GM12878 (cell line): ENCODE results near the gene ARFGAP2. TPM values are rescaled to one million over a fixed set of nuclear protein-coding genes. Genes with fewer than 3 reads are reported as not detected.

Experiments used
- ATAC-seq: fragments of 200-7000 bp; cut with Tn5 transposase; 3 replicates; pipeline ENCODE4 v1.9.1; 2020; ENCODE audit warnings: mild to moderate bottlenecking, moderate library complexity
- BruUV-seq: library from RNA; stranded (reverse); fragments of 400-500 nt; replicated peaks from 2 replicates; lab custom pipeline; 2021; lab: Mats Ljungman, UMichigan
- CTCF ChIA-PET: fragments of 300-600 bp; sonication (Branson Sonifier 250); formaldehyde crosslinking; extraction: SDS; loops from one replicate; lab custom pipeline; 2021; ENCODE audit warnings: inconsistent platforms; lab: Yijun Ruan, JAX
- POLR2A ChIA-PET: fragments of 350-600 bp; formaldehyde crosslinking; extraction: SDS; loops from one replicate; lab custom pipeline; 2021; ENCODE audit warnings: inconsistent platforms; lab: Charles Lee
- RAD21 ChIA-PET: fragments of 300-600 bp; sonication (Branson Sonifier 250); formaldehyde crosslinking; loops from one replicate; lab custom pipeline; 2023; ENCODE audit warnings: antibody characterized with exemption; ENCODE audit not compliant: unreplicated experiment; lab: Charles Lee
- SMC1A ChIA-PET: fragments of 300-600 bp; sonication (Branson Sonifier 250); formaldehyde crosslinking; loops from one replicate; lab custom pipeline; 2023; ENCODE audit not compliant: unreplicated experiment, uncharacterized antibody; lab: Charles Lee
- DNase-seq: peaks from one replicate; pipeline ENCODE4 v3.0.0-alpha.2; 2011; ENCODE audit warnings: low read depth, low spot score
- FAIRE-seq: peaks from 3 replicates; lab custom pipeline; 2011; peaks lifted over from hg19 to GRCh38; lab: Jason Lieb, UNC
- H2AFZ ChIP-seq: 2 replicates; pipeline ENCODE4 v1.6.0; 2011; ENCODE audit warnings: low read depth, low read length, control low read depth; ENCODE audit not compliant: control insufficient read depth
- H3K27ac ChIP-seq: 2 replicates; pipeline ENCODE4 v1.5.1; 2011; ENCODE audit warnings: control low read depth; ENCODE audit not compliant: control insufficient read depth, insufficient read depth
- H3K27me3 ChIP-seq, 2 experiments: replicated peaks in 1 of 2; 2 replicates each; pipeline versions ENCODE4 v1.6.0 to v1.6.1; 2011; ENCODE audit warnings: low read length in 1 of 2; ENCODE audit not compliant: control insufficient read depth in 2 of 2, insufficient read depth in 2 of 2
- H3K36me3 ChIP-seq, 2 experiments: 2 replicates each; pipeline ENCODE4 v1.5.1; 2011; ENCODE audit warnings: low read length in 1 of 2; ENCODE audit not compliant: control insufficient read depth in 2 of 2, insufficient read depth in 2 of 2
- H3K4me1 ChIP-seq: 2 replicates; pipeline ENCODE4 v1.6.1; 2011; ENCODE audit warnings: mild to moderate bottlenecking, low read length, moderate library complexity, mixed read lengths; ENCODE audit not compliant: control insufficient read depth, insufficient read depth
- H3K4me2 ChIP-seq: 2 replicates; pipeline ENCODE4 v1.6.0; 2011; ENCODE audit warnings: control low read depth; ENCODE audit not compliant: control insufficient read depth, insufficient read depth
- H3K4me3 ChIP-seq: fragments of 200-600 bp; sonication (generic); 2 replicates; pipeline ENCODE4 v1.5.1; 2016
- H3K79me2 ChIP-seq: 2 replicates; pipeline ENCODE4 v1.6.0; 2011; ENCODE audit warnings: low read length; ENCODE audit not compliant: control insufficient read depth, insufficient read depth
- H3K9ac ChIP-seq: 2 replicates; pipeline ENCODE4 v1.8.0; 2011; ENCODE audit warnings: low read length, control low read depth, mixed read lengths; ENCODE audit not compliant: control insufficient read depth, insufficient read depth
- H3K9me3 ChIP-seq: replicated peaks from 3 replicates; pipeline ENCODE4 v1.5.1; 2011; ENCODE audit warnings: mild to moderate bottlenecking, low read length; ENCODE audit not compliant: control insufficient read depth, insufficient read depth
- H4K20me1 ChIP-seq: 2 replicates; pipeline ENCODE4 v1.6.0; 2011; ENCODE audit not compliant: control insufficient read depth, insufficient read depth
- ATF3 ChIP-seq: IDR thresholded peaks from 2 replicates; pipeline ENCODE4 v1.6.1; 2011; ENCODE audit warnings: low read depth, mild to moderate bottlenecking, low read length, moderate library complexity, borderline replicate concordance; ENCODE audit errors: extremely low read depth
- CBFB ChIP-seq: IDR thresholded peaks from 2 replicates; pipeline ENCODE4 v1.6.1; 2016; ENCODE audit warnings: antibody characterized with exemption, low read depth
- CEBPZ ChIP-seq: fragments of 150-350 bp; IDR thresholded peaks from 2 replicates; pipeline ENCODE4 v1.6.1; 2016; ENCODE audit warnings: low read depth, low read length
- CREM ChIP-seq: IDR thresholded peaks from 2 replicates; pipeline ENCODE4 v1.6.1; 2014; ENCODE audit warnings: antibody characterized with exemption, low read depth
- EGR1 ChIP-seq, 2 experiments: IDR thresholded peaks; 1 replicate in 1 of 2; 2 replicates in 1 of 2; pipeline ENCODE4 v1.6.1; 2011 to 2012; ENCODE audit warnings: low read depth in 2 of 2, low read length in 2 of 2, borderline replicate concordance in 1 of 2, mild to moderate bottlenecking in 1 of 2, moderate library complexity in 1 of 2
- MAX ChIP-seq: IDR thresholded peaks from 2 replicates; pipeline ENCODE4 v1.6.1; 2012; ENCODE audit warnings: low read depth, low read length, improper control_type of control experiment
- MEF2A ChIP-seq: IDR thresholded peaks from 2 replicates; pipeline ENCODE4 v1.6.1; 2011; ENCODE audit warnings: low read depth, mild to moderate bottlenecking, low read length, moderate library complexity; ENCODE audit not compliant: insufficient read depth
- SMC3 ChIP-seq: IDR thresholded peaks from 2 replicates; pipeline ENCODE4 v1.6.1; 2011; ENCODE audit warnings: low read length, improper control_type of control experiment, borderline replicate concordance
- ZNF592 ChIP-seq: fragments of 450-650 bp; IDR thresholded peaks from 2 replicates; pipeline ENCODE4 v1.6.1; 2017; ENCODE audit warnings: mild to moderate bottlenecking, moderate library complexity
- ZNF687 ChIP-seq: fragments of 450-650 bp; IDR thresholded peaks from 2 replicates; pipeline ENCODE4 v1.6.1; 2017; ENCODE audit warnings: mild to moderate bottlenecking, moderate library complexity
- WGBS: methylation state at CpG from one replicate; pipeline ENCODE4 v1.1.6; 2016; ENCODE audit warnings: low lambda C conversion rate; ENCODE audit not compliant: insufficient replicate concordance, insufficient coverage; ENCODE audit errors: missing lambda C conversion rate; 5-methylcytosine and 5-hydroxymethylcytosine counted together
- in situ Hi-C: fragments of 300-500 bp; cut with MboI; formaldehyde crosslinking; loops from 9 replicates; pipeline ENCODE4 v1.14.3; 2018; ENCODE audit warnings: mixed read lengths
- intact Hi-C: fragments of 100-400 bp; cut with micrococcal nuclease; formaldehyde crosslinking; loops from one replicate; pipeline ENCODE4 v1.14.2; 2022; ENCODE audit not compliant: unreplicated experiment
- polyA plus RNA-seq, 11 experiments: library from polyadenylated mRNA; depleted of rRNA in 4 of 11; unstranded in 6 of 11; stranded (reverse) in 5 of 11; fragments of >200 nt; fragmentation: Nextera tagmentation in 4 of 11; fragmentation: Illumina TruSeq in 1 of 11; extraction: Ambion mirVana in 4 of 11; extraction: Trizol in 1 of 11; gene quantifications; 1 replicate in 1 of 11; 2 replicates in 10 of 11; pipeline versions ENCODE4 v1.2.1 to v1.2.3, GENCODE V29; 2011 to 2016; ENCODE audit warnings: inconsistent platforms in 2 of 11, missing spikeins in 2 of 11, low read depth in 1 of 11
- total RNA-seq, 4 experiments: library from RNA; depleted of rRNA in 3 of 4; stranded (reverse); fragments of >200 nt in 3 of 4; fragmentation: Illumina TruSeq in 1 of 4; extraction: Trizol in 1 of 4; gene quantifications; 2 replicates each; pipeline versions ENCODE4 v1.2.1 to v1.2.3, GENCODE V29; 2013 to 2021

The ARFGAP2 gene
- total and polyA plus RNA-seq, 10 of the 15 experiments (the other 5 are each of a cell fraction or from before 2014, with no cell fraction given) = 20.9 to 100 (median 75.5) TPM

- in situ Hi-C loops = no loop called here
- RAD21 ChIA-PET = interaction anchor here (1.3 kb wide), 1 partner anchor 263 kb away, joined by 3 read pairs; no protein-coding TSS in a partner anchor
- no peak for FAIRE-seq
- H3K36me3 ChIP-seq = peaks cover 0 to 2% of the 10 kb centered on the region in 2 experiments; a peak in 3 of 4 replicates
- TF ChIP-seq ZNF687 = no peak
- TF ChIP-seq CEBPZ = no peak
- no peak for TF ChIP-seq CBFB
- TF ChIP-seq SMC3 = no peak
- no peak for TF ChIP-seq MEF2A
- TF ChIP-seq ZNF592 = no peak
- TF ChIP-seq CREM = no peak
- no peak for TF ChIP-seq MAX
- no peak for TF ChIP-seq EGR1 (IDR thresholded peaks at IDR 0.05; ENCODE audit: borderline replicate concordance in 1 of 2, low read depth in 2 of 2, low read length in 2 of 2)
- no peak for TF ChIP-seq ATF3
- TF ChIP-seq, all 136 proteins: peak for 0
- Histone ChIP-seq H3K79me2 (no peaks in the 10 kb centered on the region), H3K27ac (no peak overlapping the region), H3K27me3 (no peaks in the 10 kb centered on the region), H4K20me1 (no peaks in the 10 kb centered on the region; the same call in 1 of the 2 replicates), H3K9me3 (no peaks in the 10 kb centered on the region), H3K4me1 (no peaks in the 10 kb centered on the region), H2AFZ (no peak overlapping the region), H3K4me3 (no peak overlapping the region), H3K9ac (no peak overlapping the region), H3K4me2 (no peak overlapping the region)
- WGBS = 59% methylated on average over 5 of the region's 5 CpGs
- ChIA-PET CTCF (interaction anchor here (1.1 to 1.6 kb wide), 2 partner anchors 90 to 101 kb away, joined by 3 to 4 read pairs; partner anchors contain the start of gene ACP2), SMC1A (no interaction called here), POLR2A (interaction anchor here (0.6 kb wide), 1 partner anchor 296 kb away, joined by 4 read pairs; no protein-coding TSS in a partner anchor)
- ATAC-seq = no peak
- no peak for DNase-seq
- intact Hi-C loops = no loop called here
- no TSS peak for BruUV-seq
Observed at GRCh38 chr11:47158242-47158641, 18.4 kb downstream of the ARFGAP2 start.
